HepG2 (cell line): ENCODE measurements around the gene SLIT1. TPM values are rescaled to one million over a fixed set of nuclear protein-coding genes. Genes with fewer than 3 reads are reported as not detected.
A peak's percentile ranks its signal among the peaks of the same experiment; 100 is the strongest.

Source experiments
- ATAC-seq: fragments of 200-7000 bp; cut with Tn5 transposase; 3 replicates; pipeline ENCODE4 v1.9.1; 2020; ENCODE audit warnings: mild to moderate bottlenecking, moderate library complexity
- BruUV-seq: library from RNA; stranded (reverse); fragments of 400-500 nt; replicated peaks from 2 replicates; lab custom pipeline; 2021; lab: Mats Ljungman, UMichigan
- CTCF ChIA-PET: fragments of 300-600 bp; formaldehyde crosslinking; extraction: SDS; loops from one replicate; lab custom pipeline; 2021; ENCODE audit warnings: low total read pairs, inconsistent platforms, low intra/inter-chr PET ratio; lab: Yijun Ruan, JAX
- POLR2A ChIA-PET: fragments of 350-600 bp; sonication (Branson Sonifier 250); formaldehyde crosslinking; loops from one replicate; lab custom pipeline; 2020; ENCODE audit warnings: antibody characterized with exemption, inconsistent platforms; lab: Yijun Ruan, JAX
- DNase-seq: peaks from one replicate; pipeline ENCODE4 v3.0.0-alpha.2; 2015; ENCODE audit warnings: low spot score
- FAIRE-seq: peaks from 3 replicates; lab custom pipeline; 2011; peaks lifted over from hg19 to GRCh38; lab: Jason Lieb, UNC
- H2AFZ ChIP-seq: one replicate; pipeline ENCODE4 v1.6.1; 2011; ENCODE audit warnings: low read length, inconsistent platforms
- H3K27ac ChIP-seq: fragments of 300-600 bp; 3 replicates; pipeline ENCODE4 v1.8.0; 2011; ENCODE audit warnings: mixed run types, mild to moderate bottlenecking, mixed read lengths, low read length, inconsistent platforms; ENCODE audit not compliant: insufficient read depth; ENCODE audit errors: extremely low read length
- H3K27me3 ChIP-seq, 2 experiments: fragments of 200-600 bp in 1 of 2; 2 replicates in 1 of 2; 3 replicates in 1 of 2; pipeline versions ENCODE4 v1.6.0 to v1.8.0; 2011; ENCODE audit warnings: low read length in 2 of 2, mild to moderate bottlenecking in 2 of 2, moderate library complexity in 2 of 2, inconsistent platforms in 1 of 2; ENCODE audit not compliant: insufficient read depth in 2 of 2, control insufficient read depth in 1 of 2
- H3K36me3 ChIP-seq, 2 experiments: fragments of 200-600 bp in 1 of 2; replicated peaks in 1 of 2; 2 replicates in 1 of 2; 3 replicates in 1 of 2; pipeline versions ENCODE4 v1.5.1 to v1.8.0; 2011; ENCODE audit warnings: low read length in 2 of 2, inconsistent platforms in 1 of 2; ENCODE audit not compliant: insufficient read depth in 2 of 2, control insufficient read depth in 1 of 2
- H3K4me1 ChIP-seq: 2 replicates; pipeline ENCODE4 v1.5.1; 2012; ENCODE audit warnings: low read length, inconsistent platforms; ENCODE audit not compliant: insufficient read depth
- H3K4me2 ChIP-seq: 2 replicates; pipeline ENCODE4 v1.6.0; 2011; ENCODE audit warnings: low read depth, low read length, inconsistent platforms
- H3K4me3 ChIP-seq, 3 experiments: fragments of 200-600 bp in 1 of 3; sonication (generic), shearing (Covaris generic) in 1 of 3; replicated peaks in 1 of 3; 2 replicates each; pipeline ENCODE4 v1.5.1; 2011 to 2016; ENCODE audit warnings: low read length in 3 of 3, inconsistent platforms in 2 of 3, low read depth in 2 of 3, mild to moderate bottlenecking in 2 of 3, control low read depth in 1 of 3, mixed read lengths in 1 of 3; ENCODE audit not compliant: insufficient read depth in 1 of 3
- H3K79me2 ChIP-seq: one replicate; pipeline ENCODE4 v1.6.1; 2011; ENCODE audit warnings: low read length, inconsistent platforms; ENCODE audit not compliant: insufficient read depth
- H3K9ac ChIP-seq: 2 replicates; pipeline ENCODE4 v1.6.0; 2011; ENCODE audit warnings: mild to moderate bottlenecking, low read depth, low read length, inconsistent platforms; ENCODE audit not compliant: insufficient read depth
- H3K9me3 ChIP-seq: 2 replicates; pipeline ENCODE4 v1.5.1; 2012; ENCODE audit warnings: mild to moderate bottlenecking, low read length
- H4K20me1 ChIP-seq: 2 replicates; pipeline ENCODE4 v1.6.0; 2011; ENCODE audit warnings: inconsistent platforms, mild to moderate bottlenecking, low read length, moderate library complexity; ENCODE audit not compliant: insufficient read depth
- CEBPB ChIP-seq: IDR thresholded peaks from 2 replicates; pipeline ENCODE4 v1.6.1; 2011; ENCODE audit warnings: low read depth, low read length, improper control_type of control experiment, borderline replicate concordance
- FIP1L1 ChIP-seq: fragments of 200-400 bp; formaldehyde crosslinking; IDR thresholded peaks from 2 replicates; pipeline ENCODE4 v1.6.1; 2018; ENCODE audit warnings: low read depth, mild to moderate bottlenecking, low read length, moderate library complexity, borderline replicate concordance; ENCODE audit not compliant: insufficient read depth
- FOSL2 ChIP-seq: sonication (generic); formaldehyde crosslinking; IDR thresholded peaks from 2 replicates; pipeline ENCODE4 v1.4.0; 2020; ENCODE audit warnings: missing genetic modification reagents
- LCORL ChIP-seq, 2 experiments: fragments of 450-650 bp in 1 of 2; sonication (generic) in 1 of 2; formaldehyde crosslinking in 1 of 2; IDR thresholded peaks; 2 replicates each; pipeline versions ENCODE4 v1.5.0 to v1.6.1; 2017 to 2020; ENCODE audit warnings: antibody characterized with exemption in 1 of 2, missing genetic modification reagents in 1 of 2
- NCOR1 ChIP-seq: fragments of 200-600 bp; sonication (generic); IDR thresholded peaks from 2 replicates; pipeline ENCODE4 v1.7.0; 2017; ENCODE audit warnings: antibody characterized with exemption, low read length, borderline replicate concordance
- ZNF530 ChIP-seq: sonication (generic); formaldehyde crosslinking; IDR thresholded peaks from 2 replicates; pipeline ENCODE4 v1.5.0; 2020; ENCODE audit warnings: low read depth, mild to moderate bottlenecking, missing genetic modification reagents
- ZNF652 ChIP-seq: IDR thresholded peaks from 2 replicates; pipeline ENCODE4 v1.6.1; 2016; ENCODE audit warnings: low read depth, borderline replicate concordance
- WGBS: methylation state at CpG from one replicate; pipeline ENCODE4 v1.1.6; 2017; ENCODE audit warnings: low lambda C conversion rate; 5-methylcytosine and 5-hydroxymethylcytosine counted together
- in situ Hi-C: cut with HindIII; loops from 2 replicates; pipeline ENCODE4 v1.10.0; 2017; ENCODE audit warnings: low pct_unique_long_range_greater_than_20kb; ENCODE audit not compliant: extremely low pct_ligation_motif_present
- intact Hi-C: fragments of 100-400 bp; cut with micrococcal nuclease; formaldehyde crosslinking; loops from one replicate; pipeline ENCODE4 v1.10.0; 2022; ENCODE audit not compliant: unreplicated experiment
- polyA plus RNA-seq, 8 experiments: library from polyadenylated mRNA; depleted of rRNA in 3 of 8; stranded (reverse) in 7 of 8; unstranded in 1 of 8; fragments of >200 nt; fragmentation: Illumina TruSeq in 4 of 8; extraction: Trizol in 4 of 8; gene quantifications; 2 replicates each; pipeline versions ENCODE4 v1.2.1 to v1.2.3, GENCODE V29; 2011 to 2016; ENCODE audit warnings: low read depth in 4 of 8, missing spikeins in 1 of 8, mixed read lengths in 1 of 8; ENCODE audit not compliant: insufficient read depth in 1 of 8
- total RNA-seq, 5 experiments: library from RNA; depleted of rRNA; stranded (reverse); fragments of >200 nt; fragmentation: Illumina TruSeq; extraction: Trizol; gene quantifications; 2 replicates each; pipeline ENCODE4 v1.2.3, GENCODE V29; 2016; ENCODE audit warnings: low read depth in 1 of 5
- TF ChIP-seq, protein P1 (sequence below): sonication (generic); formaldehyde crosslinking; IDR thresholded peaks from 2 replicates; pipeline ENCODE4 v1.4.0; 2020; ENCODE audit warnings: mild to moderate bottlenecking, missing genetic modification reagents
- TF ChIP-seq, protein P2 (sequence below), 2 experiments: fragments of 450-650 bp in 1 of 2; sonication (generic) in 1 of 2; formaldehyde crosslinking; IDR thresholded peaks; 2 replicates each; pipeline versions ENCODE4 v1.5.0 to v1.8.0; 2020 to 2022; ENCODE audit warnings: mild to moderate bottlenecking in 1 of 2, missing genetic modification reagents in 1 of 2
- TF ChIP-seq, protein P3 (sequence below): sonication (generic); formaldehyde crosslinking; IDR thresholded peaks from 2 replicates; pipeline ENCODE4 v1.5.0; 2020; ENCODE audit warnings: mild to moderate bottlenecking, missing genetic modification reagents, borderline replicate concordance

Gene SLIT1
- total and polyA plus RNA-seq, 2 of the 13 experiments (the other 11 are each of a cell fraction or from before 2014, with no cell fraction given), result 0.09 to 0.33 TPM

DNA sequence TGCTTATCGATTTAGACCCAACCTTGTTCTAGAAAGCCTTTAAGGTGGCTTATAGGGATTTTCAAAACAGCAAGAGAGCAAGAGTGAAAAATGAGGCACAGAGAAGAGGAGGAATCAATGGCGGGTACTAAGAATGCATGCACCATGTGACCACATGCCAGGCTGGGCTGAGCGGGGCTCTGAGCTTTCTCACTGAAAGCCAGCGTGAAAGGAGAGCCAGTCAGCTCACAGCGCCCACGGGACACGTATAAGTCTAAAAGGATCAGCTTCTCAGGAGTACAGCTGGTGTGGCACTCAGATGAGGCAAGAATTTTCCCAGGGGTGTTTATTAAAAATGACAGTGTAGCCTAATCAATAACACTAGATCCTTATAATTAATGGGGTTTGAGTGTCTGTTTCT is 114.3 kb downstream of the SLIT1 start (continued):
- TF ChIP-seq ZNF530 (CRISPR knock-in tag) (no peak), ZNF652 (CRISPR knock-in tag) (no peak), NCOR1 (no peak), LCORL (IDR thresholded peaks at IDR 0.05) (no peak), LCORL (CRISPR knock-in tag; IDR thresholded peaks at IDR 0.05) (no peak), FIP1L1 (no peak)
- TF ChIP-seq, protein P1, sequence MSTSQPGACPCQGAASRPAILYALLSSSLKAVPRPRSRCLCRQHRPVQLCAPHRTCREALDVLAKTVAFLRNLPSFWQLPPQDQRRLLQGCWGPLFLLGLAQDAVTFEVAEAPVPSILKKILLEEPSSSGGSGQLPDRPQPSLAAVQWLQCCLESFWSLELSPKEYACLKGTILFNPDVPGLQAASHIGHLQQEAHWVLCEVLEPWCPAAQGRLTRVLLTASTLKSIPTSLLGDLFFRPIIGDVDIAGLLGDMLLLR, result no peak

DNA sequence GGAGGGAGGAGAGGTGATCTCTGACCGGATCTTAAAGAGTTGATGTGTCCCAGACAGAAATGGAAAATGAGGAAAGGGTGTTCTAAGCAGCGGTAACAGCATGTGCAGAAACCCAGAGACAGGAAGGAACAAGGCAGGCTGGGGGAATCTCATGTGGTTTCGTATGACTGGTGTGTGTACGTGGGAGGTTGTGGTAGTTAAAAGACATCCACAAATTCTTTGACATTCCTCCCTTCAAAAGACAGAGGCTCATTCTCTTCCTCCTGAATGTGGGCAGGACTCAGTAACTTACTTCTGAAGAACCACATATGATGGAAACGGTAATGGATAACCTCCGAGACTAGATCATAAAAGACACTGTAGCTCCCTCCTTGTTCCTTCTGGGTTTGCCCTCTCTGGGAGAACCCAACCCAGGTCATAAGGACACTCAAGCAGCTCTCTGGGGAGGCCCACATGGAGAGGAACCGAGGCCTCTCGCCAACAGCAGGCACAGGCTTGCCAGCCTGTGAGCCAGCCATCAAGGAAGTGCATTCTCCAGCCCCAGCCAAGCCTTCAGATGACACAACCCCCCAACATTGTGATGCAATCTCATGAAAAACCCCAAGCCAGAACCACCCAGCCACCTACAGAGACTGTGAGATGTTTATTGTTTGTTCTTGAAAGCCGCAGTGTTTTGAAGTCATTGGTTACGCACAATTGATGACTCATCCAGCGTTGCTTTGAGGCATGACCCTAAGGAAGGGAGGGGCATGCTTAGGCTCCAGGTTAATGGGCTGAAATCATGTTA is 116.0 kb downstream of the SLIT1 start:
- Histone ChIP-seq H3K4me1 (no peaks in the 10 kb centered on the region), H3K4me2 (no peak overlapping the region), H3K9me3 (no peaks in the 10 kb centered on the region), H3K79me2 (no peaks in the 10 kb centered on the region), H3K4me3 (no peak overlapping the region), H2AFZ (no peak overlapping the region), H3K36me3 (no peaks in the 10 kb centered on the region), H3K27ac (no peak overlapping the region), H3K27me3 (peaks cover 9 to 63% of the 10 kb centered on the region in 2 experiments), H3K9ac (no peak overlapping the region), H4K20me1 (no peaks in the 10 kb centered on the region)
- TF ChIP-seq FOSL2 (peak; percentile 80), CEBPB (peak; percentile 86)
- TF ChIP-seq, protein P2, sequence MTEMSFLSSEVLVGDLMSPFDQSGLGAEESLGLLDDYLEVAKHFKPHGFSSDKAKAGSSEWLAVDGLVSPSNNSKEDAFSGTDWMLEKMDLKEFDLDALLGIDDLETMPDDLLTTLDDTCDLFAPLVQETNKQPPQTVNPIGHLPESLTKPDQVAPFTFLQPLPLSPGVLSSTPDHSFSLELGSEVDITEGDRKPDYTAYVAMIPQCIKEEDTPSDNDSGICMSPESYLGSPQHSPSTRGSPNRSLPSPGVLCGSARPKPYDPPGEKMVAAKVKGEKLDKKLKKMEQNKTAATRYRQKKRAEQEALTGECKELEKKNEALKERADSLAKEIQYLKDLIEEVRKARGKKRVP (CRISPR knock-in tag; IDR thresholded peaks at IDR 0.05), result peak in 1 of 2 experiments; percentile 85; a peak in 2 of 4 replicates
- TF ChIP-seq, protein P3, sequence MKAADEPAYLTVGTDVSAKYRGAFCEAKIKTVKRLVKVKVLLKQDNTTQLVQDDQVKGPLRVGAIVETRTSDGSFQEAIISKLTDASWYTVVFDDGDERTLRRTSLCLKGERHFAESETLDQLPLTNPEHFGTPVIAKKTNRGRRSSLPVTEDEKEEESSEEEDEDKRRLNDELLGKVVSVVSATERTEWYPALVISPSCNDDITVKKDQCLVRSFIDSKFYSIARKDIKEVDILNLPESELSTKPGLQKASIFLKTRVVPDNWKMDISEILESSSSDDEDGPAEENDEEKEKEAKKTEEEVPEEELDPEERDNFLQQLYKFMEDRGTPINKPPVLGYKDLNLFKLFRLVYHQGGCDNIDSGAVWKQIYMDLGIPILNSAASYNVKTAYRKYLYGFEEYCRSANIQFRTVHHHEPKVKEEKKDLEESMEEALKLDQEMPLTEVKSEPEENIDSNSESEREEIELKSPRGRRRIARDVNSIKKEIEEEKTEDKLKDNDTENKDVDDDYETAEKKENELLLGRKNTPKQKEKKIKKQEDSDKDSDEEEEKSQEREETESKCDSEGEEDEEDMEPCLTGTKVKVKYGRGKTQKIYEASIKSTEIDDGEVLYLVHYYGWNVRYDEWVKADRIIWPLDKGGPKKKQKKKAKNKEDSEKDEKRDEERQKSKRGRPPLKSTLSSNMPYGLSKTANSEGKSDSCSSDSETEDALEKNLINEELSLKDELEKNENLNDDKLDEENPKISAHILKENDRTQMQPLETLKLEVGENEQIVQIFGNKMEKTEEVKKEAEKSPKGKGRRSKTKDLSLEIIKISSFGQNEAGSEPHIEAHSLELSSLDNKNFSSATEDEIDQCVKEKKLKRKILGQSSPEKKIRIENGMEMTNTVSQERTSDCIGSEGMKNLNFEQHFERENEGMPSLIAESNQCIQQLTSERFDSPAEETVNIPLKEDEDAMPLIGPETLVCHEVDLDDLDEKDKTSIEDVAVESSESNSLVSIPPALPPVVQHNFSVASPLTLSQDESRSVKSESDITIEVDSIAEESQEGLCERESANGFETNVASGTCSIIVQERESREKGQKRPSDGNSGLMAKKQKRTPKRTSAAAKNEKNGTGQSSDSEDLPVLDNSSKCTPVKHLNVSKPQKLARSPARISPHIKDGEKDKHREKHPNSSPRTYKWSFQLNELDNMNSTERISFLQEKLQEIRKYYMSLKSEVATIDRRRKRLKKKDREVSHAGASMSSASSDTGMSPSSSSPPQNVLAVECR (CRISPR knock-in tag), result no peak
- POLR2A ChIA-PET, result interaction anchor here (1.1 kb wide), 1 partner anchor 70 kb away, joined by 3 read pairs; no protein-coding TSS in a partner anchor
- FAIRE-seq, result no peak
- no peak for DNase-seq
- CTCF ChIA-PET, result no interaction called here
- 27% methylated on average over 8 of the region's 11 CpGs for WGBS
- in situ Hi-C loops (loop anchor here (5.0 kb wide), 1 partner anchor 138 kb away; no protein-coding TSS in a partner anchor), intact Hi-C loops (no loop called here)
- BruUV-seq, result no TSS peak
- no peak for ATAC-seq
